ENCODE data around the gene MYT1. TPM values are rescaled to one million over a fixed set of nuclear protein-coding genes. Genes with fewer than 3 reads are reported as not detected.

MYT1 gene
- total and polyA plus RNA-seq, 2 of the 13 experiments (the other 11 are each of a cell fraction or from before 2014, with no cell fraction given), result 0.58 to 2.5 TPM

DNA sequence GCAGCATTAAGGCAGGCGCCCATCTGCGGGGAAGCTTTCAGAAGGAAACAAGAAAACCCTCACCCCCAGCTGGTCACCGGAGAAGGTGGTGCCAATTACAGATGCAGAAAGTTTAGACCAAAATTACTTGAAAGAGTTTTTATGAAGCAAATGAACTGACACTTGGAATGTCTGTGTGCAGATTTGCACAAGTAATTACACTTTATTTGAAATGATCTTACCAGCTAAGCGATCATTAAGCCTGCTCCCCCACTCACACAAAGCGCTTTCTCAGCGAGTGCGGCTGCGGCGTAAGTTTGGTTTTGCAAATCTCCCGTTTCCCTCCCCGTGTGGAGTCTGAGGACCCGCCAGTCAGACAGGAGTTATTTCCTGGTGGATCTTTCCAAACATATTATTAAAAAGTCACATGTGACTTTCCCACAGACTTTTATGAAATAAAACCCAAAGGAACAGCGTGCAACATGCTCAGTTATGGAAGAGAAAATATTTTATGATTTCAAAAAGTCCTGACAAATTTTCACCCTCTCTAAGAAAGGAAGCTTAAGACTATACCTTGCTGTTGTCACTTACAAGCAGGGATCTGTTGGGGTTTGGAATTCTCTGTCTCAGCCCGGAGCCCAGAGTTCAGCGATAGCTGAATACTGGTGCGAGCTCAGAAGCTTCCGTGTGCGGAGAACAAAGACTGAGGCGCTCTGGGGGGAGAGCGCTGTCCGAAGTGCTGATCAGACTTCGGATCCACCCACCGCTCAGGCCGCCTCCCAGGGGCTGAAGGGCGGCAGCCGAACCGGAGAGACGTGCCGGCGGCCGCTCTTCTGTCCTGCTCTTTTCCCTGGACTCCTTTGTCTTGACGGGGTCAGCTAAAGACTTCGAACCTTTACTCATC lies 2.7 kb upstream of the MYT1 start (continued):
- TF ChIP-seq ZNF101 (CRISPR knock-in tag; IDR thresholded peaks at IDR 0.05; ENCODE audit: borderline replicate concordance, low read depth) (no peak), ZNF746 (CRISPR knock-in tag; IDR thresholded peaks at IDR 0.05) (peak; percentile 75), ZNF781 (CRISPR knock-in tag; IDR thresholded peaks at IDR 0.05; ENCODE audit: borderline replicate concordance, not compliant biosample characterization) (peak; percentile 98), ELF3 (CRISPR knock-in tag; IDR thresholded peaks at IDR 0.05) (peak; percentile 99), ZNF878 (CRISPR knock-in tag; IDR thresholded peaks at IDR 0.05) (peak; percentile 92; the same call in 1 of the 2 replicates), SNAI1 (CRISPR knock-in tag; IDR thresholded peaks at IDR 0.05; ENCODE audit: borderline replicate concordance) (peak; percentile 84; the same call in 1 of the 2 replicates), ATF7 (IDR thresholded peaks at IDR 0.05) (no peak), ATF7 (CRISPR knock-in tag; IDR thresholded peaks at IDR 0.05) (no peak), ZNF660 (CRISPR knock-in tag; IDR thresholded peaks at IDR 0.05; ENCODE audit: borderline replicate concordance, low read depth) (0 out of 2 replicates have a peak, but pooled peaks have one; percentile 69), NFIC (IDR thresholded peaks at IDR 0.05; ENCODE audit: low read length) (no peak), ONECUT2 (CRISPR knock-in tag; IDR thresholded peaks at IDR 0.05) (peak; percentile 52; the same call in 1 of the 2 replicates)
- TF ChIP-seq, protein P1, sequence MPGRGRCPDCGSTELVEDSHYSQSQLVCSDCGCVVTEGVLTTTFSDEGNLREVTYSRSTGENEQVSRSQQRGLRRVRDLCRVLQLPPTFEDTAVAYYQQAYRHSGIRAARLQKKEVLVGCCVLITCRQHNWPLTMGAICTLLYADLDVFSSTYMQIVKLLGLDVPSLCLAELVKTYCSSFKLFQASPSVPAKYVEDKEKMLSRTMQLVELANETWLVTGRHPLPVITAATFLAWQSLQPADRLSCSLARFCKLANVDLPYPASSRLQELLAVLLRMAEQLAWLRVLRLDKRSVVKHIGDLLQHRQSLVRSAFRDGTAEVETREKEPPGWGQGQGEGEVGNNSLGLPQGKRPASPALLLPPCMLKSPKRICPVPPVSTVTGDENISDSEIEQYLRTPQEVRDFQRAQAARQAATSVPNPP (CRISPR knock-in tag; IDR thresholded peaks at IDR 0.05), result 0 out of 2 replicates have a peak, but pooled peaks have one; percentile 18
- TF ChIP-seq, protein P2, sequence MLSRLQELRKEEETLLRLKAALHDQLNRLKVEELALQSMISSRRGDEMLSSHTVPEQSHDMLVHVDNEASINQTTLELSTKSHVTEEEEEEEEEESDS (CRISPR knock-in tag; IDR thresholded peaks at IDR 0.05; ENCODE audit: borderline replicate concordance), result peak; percentile 86; the same call in 1 of the 2 replicates
- TF ChIP-seq, protein P3, sequence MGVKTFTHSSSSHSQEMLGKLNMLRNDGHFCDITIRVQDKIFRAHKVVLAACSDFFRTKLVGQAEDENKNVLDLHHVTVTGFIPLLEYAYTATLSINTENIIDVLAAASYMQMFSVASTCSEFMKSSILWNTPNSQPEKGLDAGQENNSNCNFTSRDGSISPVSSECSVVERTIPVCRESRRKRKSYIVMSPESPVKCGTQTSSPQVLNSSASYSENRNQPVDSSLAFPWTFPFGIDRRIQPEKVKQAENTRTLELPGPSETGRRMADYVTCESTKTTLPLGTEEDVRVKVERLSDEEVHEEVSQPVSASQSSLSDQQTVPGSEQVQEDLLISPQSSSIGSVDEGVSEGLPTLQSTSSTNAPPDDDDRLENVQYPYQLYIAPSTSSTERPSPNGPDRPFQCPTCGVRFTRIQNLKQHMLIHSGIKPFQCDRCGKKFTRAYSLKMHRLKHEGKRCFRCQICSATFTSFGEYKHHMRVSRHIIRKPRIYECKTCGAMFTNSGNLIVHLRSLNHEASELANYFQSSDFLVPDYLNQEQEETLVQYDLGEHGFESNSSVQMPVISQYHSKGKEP (CRISPR knock-in tag; IDR thresholded peaks at IDR 0.05), result peak; percentile 99
- TF ChIP-seq, protein P4, sequence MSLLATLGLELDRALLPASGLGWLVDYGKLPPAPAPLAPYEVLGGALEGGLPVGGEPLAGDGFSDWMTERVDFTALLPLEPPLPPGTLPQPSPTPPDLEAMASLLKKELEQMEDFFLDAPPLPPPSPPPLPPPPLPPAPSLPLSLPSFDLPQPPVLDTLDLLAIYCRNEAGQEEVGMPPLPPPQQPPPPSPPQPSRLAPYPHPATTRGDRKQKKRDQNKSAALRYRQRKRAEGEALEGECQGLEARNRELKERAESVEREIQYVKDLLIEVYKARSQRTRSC (CRISPR knock-in tag; IDR thresholded peaks at IDR 0.05; ENCODE audit: low read depth), result peak; percentile 89; the same call in 1 of the 2 replicates
- TF ChIP-seq, protein P5, sequence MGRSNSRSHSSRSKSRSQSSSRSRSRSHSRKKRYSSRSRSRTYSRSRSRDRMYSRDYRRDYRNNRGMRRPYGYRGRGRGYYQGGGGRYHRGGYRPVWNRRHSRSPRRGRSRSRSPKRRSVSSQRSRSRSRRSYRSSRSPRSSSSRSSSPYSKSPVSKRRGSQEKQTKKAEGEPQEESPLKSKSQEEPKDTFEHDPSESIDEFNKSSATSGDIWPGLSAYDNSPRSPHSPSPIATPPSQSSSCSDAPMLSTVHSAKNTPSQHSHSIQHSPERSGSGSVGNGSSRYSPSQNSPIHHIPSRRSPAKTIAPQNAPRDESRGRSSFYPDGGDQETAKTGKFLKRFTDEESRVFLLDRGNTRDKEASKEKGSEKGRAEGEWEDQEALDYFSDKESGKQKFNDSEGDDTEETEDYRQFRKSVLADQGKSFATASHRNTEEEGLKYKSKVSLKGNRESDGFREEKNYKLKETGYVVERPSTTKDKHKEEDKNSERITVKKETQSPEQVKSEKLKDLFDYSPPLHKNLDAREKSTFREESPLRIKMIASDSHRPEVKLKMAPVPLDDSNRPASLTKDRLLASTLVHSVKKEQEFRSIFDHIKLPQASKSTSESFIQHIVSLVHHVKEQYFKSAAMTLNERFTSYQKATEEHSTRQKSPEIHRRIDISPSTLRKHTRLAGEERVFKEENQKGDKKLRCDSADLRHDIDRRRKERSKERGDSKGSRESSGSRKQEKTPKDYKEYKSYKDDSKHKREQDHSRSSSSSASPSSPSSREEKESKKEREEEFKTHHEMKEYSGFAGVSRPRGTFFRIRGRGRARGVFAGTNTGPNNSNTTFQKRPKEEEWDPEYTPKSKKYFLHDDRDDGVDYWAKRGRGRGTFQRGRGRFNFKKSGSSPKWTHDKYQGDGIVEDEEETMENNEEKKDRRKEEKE (IDR thresholded peaks at IDR 0.05), result no peak
- TF ChIP-seq, protein P6, sequence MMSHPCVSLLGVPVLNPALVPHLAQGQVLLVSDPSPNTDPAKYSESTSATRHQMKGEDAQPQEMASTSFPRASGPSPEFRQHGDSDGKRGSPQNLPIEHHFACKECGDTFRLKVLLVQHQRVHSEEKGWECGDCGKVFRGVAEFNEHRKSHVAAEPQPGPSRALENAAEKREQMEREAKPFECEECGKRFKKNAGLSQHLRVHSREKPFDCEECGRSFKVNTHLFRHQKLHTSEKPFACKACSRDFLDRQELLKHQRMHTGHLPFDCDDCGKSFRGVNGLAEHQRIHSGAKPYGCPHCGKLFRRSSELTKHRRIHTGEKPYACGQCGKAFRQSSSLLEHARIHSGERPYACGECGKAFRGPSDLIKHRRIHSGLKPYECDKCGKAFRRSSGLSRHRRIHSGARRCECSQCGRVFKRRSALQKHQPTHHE (CRISPR knock-in tag; IDR thresholded peaks at IDR 0.05; ENCODE audit: borderline replicate concordance), result peak; percentile 91; the same call in 1 of the 2 replicates

All from HepG2 (cell line).